H1 (cell line): ENCODE results near the gene SERPINB8. TPM values are rescaled to one million over a fixed set of nuclear protein-coding genes. Genes with fewer than 3 reads are reported as not detected.

ENCODE experiments used
- CTCF ChIA-PET: fragments of 300-600 bp; sonication (Branson Sonifier 250); formaldehyde crosslinking; loops from one replicate; lab custom pipeline; 2021; ENCODE audit not compliant: partially characterized antibody; lab: Charles Lee
- POLR2A ChIA-PET: fragments of 300-600 bp; sonication (Branson Sonifier 250); formaldehyde crosslinking; loops from one replicate; lab custom pipeline; 2021; ENCODE audit warnings: inconsistent platforms; ENCODE audit not compliant: partially characterized antibody; lab: Charles Lee
- DNase-seq, 2 experiments: peaks; one replicate each; pipeline versions ENCODE4 v3.0.0 to v3.0.0-alpha.2; 2010 to 2022; ENCODE audit warnings: low spot score in 2 of 2, low read depth in 1 of 2, mixed read lengths in 1 of 2
- FAIRE-seq: peaks from 2 replicates; lab custom pipeline; 2011; peaks lifted over from hg19 to GRCh38; lab: Jason Lieb, UNC
- H2AFZ ChIP-seq: 2 replicates; pipeline ENCODE4 v1.8.1; 2012; ENCODE audit warnings: low read length, inconsistent platforms
- H2AK5ac ChIP-seq: 2 replicates; pipeline ENCODE4 v1.6.1; 2013; ENCODE audit warnings: low read depth, low read length
- H2BK120ac ChIP-seq: replicated peaks from 2 replicates; pipeline ENCODE3; 2013; ENCODE audit warnings: low read depth, low read length, inconsistent platforms
- H2BK12ac ChIP-seq: 2 replicates; pipeline ENCODE4 v1.6.1; 2013; ENCODE audit warnings: low read depth, low read length
- H2BK15ac ChIP-seq: 2 replicates; pipeline ENCODE4 v1.6.1; 2013; ENCODE audit warnings: low read length
- H2BK20ac ChIP-seq: 2 replicates; pipeline ENCODE4 v1.6.1; 2013; ENCODE audit warnings: low read length
- H2BK5ac ChIP-seq: 2 replicates; pipeline ENCODE4 v1.6.1; 2013; ENCODE audit warnings: low read depth, low read length
- H3K14ac ChIP-seq: 2 replicates; pipeline ENCODE4 v1.6.1; 2013; ENCODE audit warnings: inconsistent platforms; ENCODE audit not compliant: insufficient read length
- H3K18ac ChIP-seq: 2 replicates; pipeline ENCODE4 v1.6.1; 2013; ENCODE audit warnings: low read length; ENCODE audit errors: extremely low read depth
- H3K23ac ChIP-seq: 2 replicates; pipeline ENCODE4 v1.6.1; 2013; ENCODE audit warnings: inconsistent platforms; ENCODE audit not compliant: insufficient read length
- H3K23me2 ChIP-seq: 2 replicates; pipeline ENCODE4 v1.6.1; 2013; ENCODE audit warnings: low read depth, low read length
- H3K27ac ChIP-seq: 2 replicates; pipeline ENCODE4 v1.6.1; 2011; ENCODE audit warnings: low read depth, low read length, inconsistent platforms
- H3K27me3 ChIP-seq, 4 experiments: replicated peaks in 1 of 4; 1 replicate in 1 of 4; 2 replicates in 3 of 4; pipeline versions ENCODE4 v1.6.1 to v1.8.1; 2011 to 2013; ENCODE audit warnings: low read length in 3 of 4, mild to moderate bottlenecking in 3 of 4, inconsistent platforms in 2 of 4, mixed read lengths in 2 of 4, moderate library complexity in 1 of 4; ENCODE audit not compliant: control insufficient read depth in 3 of 4, insufficient read depth in 3 of 4; ENCODE audit errors: extremely low read depth in 1 of 4
- H3K36me3 ChIP-seq, 4 experiments: 2 replicates each; pipeline versions ENCODE4 v1.6.1 to v1.8.1; 2011 to 2013; ENCODE audit warnings: mild to moderate bottlenecking in 4 of 4, low read length in 3 of 4, moderate library complexity in 2 of 4, control low read depth in 1 of 4, inconsistent platforms in 1 of 4; ENCODE audit not compliant: insufficient read depth in 4 of 4, control insufficient read depth in 2 of 4
- H3K4ac ChIP-seq: replicated peaks from 2 replicates; pipeline ENCODE3; 2013; ENCODE audit warnings: low read length, low read depth, mixed read lengths, inconsistent platforms; ENCODE audit not compliant: insufficient read length
- H3K4me1 ChIP-seq, 4 experiments: replicated peaks in 1 of 4; 1 replicate in 1 of 4; 2 replicates in 3 of 4; pipeline versions ENCODE4 v1.6.1 to v1.8.1; 2011 to 2013; ENCODE audit warnings: low read length in 3 of 4, inconsistent platforms in 2 of 4, mixed read lengths in 1 of 4; ENCODE audit not compliant: insufficient read depth in 4 of 4, control insufficient read depth in 3 of 4
- H3K4me2 ChIP-seq, 2 experiments: 2 replicates each; pipeline versions ENCODE4 v1.6.1 to v1.8.1; 2011 to 2013; ENCODE audit warnings: low read depth in 2 of 2, low read length in 2 of 2, control low read depth in 1 of 2, inconsistent platforms in 1 of 2, mild to moderate bottlenecking in 1 of 2; ENCODE audit not compliant: insufficient read depth in 1 of 2
- H3K4me3 ChIP-seq, 4 experiments: fragments of 200-600, 300-600 bp in 1 of 4; sonication (generic), shearing (Covaris generic), sonication (Bioruptor Twin) in 1 of 4; 2 replicates each; pipeline versions ENCODE4 v1.5.1 to v1.8.1; 2011 to 2016; ENCODE audit warnings: low read length in 4 of 4, low read depth in 3 of 4, control low read depth in 2 of 4, inconsistent platforms in 2 of 4, mild to moderate bottlenecking in 2 of 4, mixed read lengths in 1 of 4, moderate library complexity in 1 of 4; ENCODE audit not compliant: insufficient read depth in 2 of 4; ENCODE audit errors: extremely low read depth in 1 of 4
- H3K56ac ChIP-seq: replicated peaks from 2 replicates; pipeline ENCODE3; 2013; ENCODE audit warnings: low read depth, mild to moderate bottlenecking, mixed read lengths, low read length, inconsistent platforms; ENCODE audit not compliant: insufficient read length
- H3K79me1 ChIP-seq: 2 replicates; pipeline ENCODE4 v1.6.1; 2013; ENCODE audit warnings: low read depth, low read length, control low read depth
- H3K79me2 ChIP-seq, 2 experiments: 2 replicates each; pipeline versions ENCODE4 v1.6.1 to v1.8.1; 2012 to 2013; ENCODE audit warnings: low read length in 2 of 2, mild to moderate bottlenecking in 2 of 2, inconsistent platforms in 1 of 2; ENCODE audit not compliant: insufficient read depth in 2 of 2, control insufficient read depth in 1 of 2
- H3K9ac ChIP-seq, 4 experiments: replicated peaks in 1 of 4; 1 replicate in 1 of 4; 2 replicates in 3 of 4; pipeline versions ENCODE4 v1.6.1 to v1.8.1; 2011 to 2013; ENCODE audit warnings: low read depth in 3 of 4, low read length in 3 of 4, control low read depth in 2 of 4, mild to moderate bottlenecking in 2 of 4, moderate library complexity in 2 of 4, inconsistent platforms in 1 of 4; ENCODE audit errors: extremely low read depth in 1 of 4
- H3K9me3 ChIP-seq, 2 experiments: 2 replicates each; pipeline versions ENCODE4 v1.6.1 to v1.8.1; 2012 to 2013; ENCODE audit warnings: mild to moderate bottlenecking in 2 of 2, moderate library complexity in 2 of 2, control low read depth in 1 of 2, inconsistent platforms in 1 of 2, low read depth in 1 of 2, low read length in 1 of 2, mixed read lengths in 1 of 2; ENCODE audit not compliant: insufficient read depth in 2 of 2
- H4K20me1 ChIP-seq, 2 experiments: replicated peaks in 1 of 2; 2 replicates each; pipeline versions ENCODE3 to v1.8.1; 2011 to 2013; ENCODE audit warnings: inconsistent platforms in 2 of 2, low read length in 2 of 2, mild to moderate bottlenecking in 1 of 2; ENCODE audit not compliant: insufficient read depth in 2 of 2, control insufficient read depth in 1 of 2
- H4K5ac ChIP-seq: 2 replicates; pipeline ENCODE4 v1.6.1; 2013; ENCODE audit warnings: low read length, low read depth, mixed read lengths, inconsistent platforms; ENCODE audit not compliant: insufficient read length
- H4K8ac ChIP-seq: 2 replicates; pipeline ENCODE4 v1.8.0; 2013; ENCODE audit warnings: mild to moderate bottlenecking, moderate library complexity, low read length, inconsistent platforms; ENCODE audit not compliant: insufficient read depth; ENCODE audit errors: extremely low read depth
- H4K91ac ChIP-seq: replicated peaks from 2 replicates; pipeline ENCODE3; 2013; ENCODE audit warnings: low read length, mixed read lengths, inconsistent platforms; ENCODE audit not compliant: insufficient read length
- CREB1 ChIP-seq: IDR thresholded peaks from 2 replicates; pipeline ENCODE4 v1.6.1; 2012; ENCODE audit warnings: inconsistent platforms
- CTCF ChIP-seq, 3 experiments: IDR thresholded peaks; 1 replicate in 2 of 3; 2 replicates in 1 of 3; pipeline versions ENCODE4 v1.5.1 to v1.6.1; 2011; ENCODE audit warnings: low read length in 3 of 3, mild to moderate bottlenecking in 3 of 3, inconsistent platforms in 2 of 3, low read depth in 1 of 3, moderate library complexity in 1 of 3; ENCODE audit not compliant: insufficient read depth in 1 of 3; ENCODE audit errors: control extremely low read depth in 1 of 3
- JUN ChIP-seq: IDR thresholded peaks from 2 replicates; pipeline ENCODE4 v1.6.1; 2011; ENCODE audit warnings: low read depth, mild to moderate bottlenecking, improper control_type of control experiment, low read length
- JUND ChIP-seq: IDR thresholded peaks from 2 replicates; pipeline ENCODE4 v1.6.1; 2011; ENCODE audit warnings: mild to moderate bottlenecking, improper control_type of control experiment, low read length
- SAP30 ChIP-seq: fragments of 300-600 bp; sonication (generic); IDR thresholded peaks from 2 replicates; pipeline ENCODE4 v1.7.1; 2012; ENCODE audit warnings: low read length, moderate library complexity, mild to moderate bottlenecking, inconsistent platforms; ENCODE audit not compliant: insufficient read depth, insufficient replicate concordance
- SIN3A ChIP-seq, 2 experiments: IDR thresholded peaks in 1 of 2; conservative IDR thresholded peaks in 1 of 2; 2 replicates each; pipeline ENCODE4 v1.6.1; 2011 to 2012; ENCODE audit warnings: low read length in 2 of 2, improper control_type of control experiment in 1 of 2, low read depth in 1 of 2, mild to moderate bottlenecking in 1 of 2
- SUZ12 ChIP-seq: fragments of 200-600 bp; sonication (generic); IDR thresholded peaks from 2 replicates; pipeline ENCODE4 v1.6.1; 2012; ENCODE audit warnings: mild to moderate bottlenecking, inconsistent platforms, low read length, moderate library complexity, mixed read lengths
- TAF1 ChIP-seq: IDR thresholded peaks from 2 replicates; pipeline ENCODE4 v1.6.1; 2011; ENCODE audit warnings: mild to moderate bottlenecking, low read depth, low read length
- ZNF274 ChIP-seq: IDR thresholded peaks from 2 replicates; pipeline ENCODE4 v1.7.0; 2012; ENCODE audit warnings: low read length, borderline replicate concordance; ENCODE audit errors: extremely low read depth
- WGBS, 2 experiments: shearing (Covaris generic) in 1 of 2; methylation state at CpG; one replicate each; pipeline versions ENCODE4 v1.1.6 to v1.1.7; 2013 to 2015; ENCODE audit warnings: low lambda C conversion rate in 2 of 2, mixed read lengths in 2 of 2, inconsistent platforms in 1 of 2, low coverage in 1 of 2, missing lambda C conversion rate in 1 of 2; ENCODE audit not compliant: insufficient replicate concordance in 2 of 2, insufficient coverage in 1 of 2, insufficient read length in 1 of 2; ENCODE audit errors: extremely low coverage in 1 of 2, missing lambda C conversion rate in 1 of 2; 5-methylcytosine and 5-hydroxymethylcytosine counted together
- polyA plus RNA-seq, 7 experiments: library from polyadenylated mRNA; depleted of rRNA in 3 of 7; stranded (reverse) in 5 of 7; unstranded in 2 of 7; fragments of >200 nt in 5 of 7; fragments of 200-250 nt in 2 of 7; gene quantifications; 1 replicate in 5 of 7; 2 replicates in 1 of 7; 4 replicates in 1 of 7; pipeline versions ENCODE4 v1.2.1 to v1.2.3, GENCODE V29; 2011 to 2013; ENCODE audit warnings: missing spikeins in 2 of 7, mixed read lengths in 2 of 7
- total RNA-seq: library from RNA; stranded (reverse); fragmentation: NEBNext Ultra II Directional; extraction: Animal tissue kit (Norgen Biotek cat#: 25700); gene quantifications from 2 replicates; pipeline ENCODE4 v1.2.1, GENCODE V29; 2021

Gene SERPINB8
- total and polyA plus RNA-seq, 2 of the 8 experiments (the other 6 are each of a cell fraction or from before 2014, with no cell fraction given): 0.42 to 1.2 TPM

- peaks cover 0 to 2% of the 10 kb centered on the region in 2 experiments for H4K20me1 ChIP-seq
- peak overlapping the region; percentile 53 for H3K4ac ChIP-seq
- no peak overlapping the region for H2BK120ac ChIP-seq
- H4K91ac ChIP-seq: no peak overlapping the region
- no peak overlapping the region for H3K4me3 ChIP-seq
- DNase-seq: no peak
- no peak overlapping the region for H3K14ac ChIP-seq
- H3K18ac ChIP-seq: no peak overlapping the region
- H3K9ac ChIP-seq: no peak overlapping the region
- WGBS, 2 experiments: 82% methylated on average over 5 of the region's 5 CpGs; no CpG with 5 or more reads in 1 of the 2 experiments
- H3K23ac ChIP-seq: no peak overlapping the region
- no peaks in the 10 kb centered on the region for H3K4me1 ChIP-seq
- H3K23me2 ChIP-seq: no peaks in the 10 kb centered on the region
- H3K36me3 ChIP-seq: no peaks in the 10 kb centered on the region; a peak in 1 of 8 replicates
- no peak overlapping the region for H2BK5ac ChIP-seq
- no peak overlapping the region for H2BK12ac ChIP-seq
- H4K8ac ChIP-seq: no peak overlapping the region
- no peak overlapping the region for H2BK15ac ChIP-seq
- H3K4me2 ChIP-seq: no peak overlapping the region
- H3K27me3 ChIP-seq: no peaks in the 10 kb centered on the region; a peak in 1 of 7 replicates
- H3K9me3 ChIP-seq: no peaks in the 10 kb centered on the region
- FAIRE-seq: no peak
- H3K79me1 ChIP-seq: no peaks in the 10 kb centered on the region
- no peak overlapping the region for H3K56ac ChIP-seq
- no peak overlapping the region for H4K5ac ChIP-seq
- H2BK20ac ChIP-seq: no peak overlapping the region
- CTCF ChIA-PET: interaction anchor here (0.6 to 6.7 kb wide), 6 partner anchors 15 to 450 kb away, joined by 3 to 59 read pairs (median 20); no protein-coding TSS in a partner anchor
- H3K27ac ChIP-seq: no peak overlapping the region
- no peak overlapping the region for H2AFZ ChIP-seq
- H3K79me2 ChIP-seq: no peaks in the 10 kb centered on the region
- no peak overlapping the region for H2AK5ac ChIP-seq
- POLR2A ChIA-PET: no interaction called here
- TF ChIP-seq SUZ12 (no peak), JUND (no peak), SAP30 (no peak), SIN3A (conservative IDR thresholded peaks at IDR 0.05 in 1 of 2, IDR thresholded peaks at IDR 0.05 in 1 of 2; ENCODE audit: low read depth in 1 of 2, low read length in 2 of 2) (no peak), CTCF (IDR thresholded peaks at IDR 0.05; ENCODE audit: control extremely low read depth in 1 of 3, insufficient read depth in 1 of 3, low read depth in 1 of 3, low read length in 3 of 3) (no peak), CREB1 (no peak), ZNF274 (no peak), JUN (no peak), TAF1 (no peak)
These were observed 8.4 kb upstream of the SERPINB8 start for GRCh38 chr18:63961435-63961980.
